ENCODE measurements around the gene EPPIN. TPM values are rescaled to one million over a fixed set of nuclear protein-coding genes. Genes with fewer than 3 reads are reported as not detected.
A peak's percentile ranks its signal among the peaks of the same experiment; 100 is the strongest.
"Not testable (repeated sequence)": the region's sequence is repeated elsewhere in the genome, so short reads cannot be mapped to it uniquely, and the experiment has no call there.

EPPIN gene
- total RNA-seq, 2 donors from 2014 or later = 137 TPM; not detected in 1

GRCh38 chr20:45578231-45578630 is 31.0 kb upstream of the EPPIN start:
- intact Hi-C loops (cut with DNase I) = no loop called here
- H3K27me3 ChIP-seq (replicated peaks; ENCODE audit: insufficient read depth) = no peaks in the 10 kb centered on the region
- DNase-seq (ENCODE audit: low spot score) = no peak
- TF ChIP-seq CTCF (IDR thresholded peaks at IDR 0.05) (no peak), POLR2A (IDR thresholded peaks at IDR 0.05) (no peak), POLR2AphosphoS5 (IDR thresholded peaks at IDR 0.05) (no peak)
- H3K4me1 ChIP-seq (replicated peaks) = no peaks in the 10 kb centered on the region
- H3K36me3 ChIP-seq = no peaks in the 10 kb centered on the region
- WGBS = 62% methylated on average over 1 of the region's 1 CpG
- no peaks in the 10 kb centered on the region for H3K9me3 ChIP-seq
- no peak overlapping the region for H3K4me3 ChIP-seq
- no peak overlapping the region for H3K27ac ChIP-seq

DNA sequence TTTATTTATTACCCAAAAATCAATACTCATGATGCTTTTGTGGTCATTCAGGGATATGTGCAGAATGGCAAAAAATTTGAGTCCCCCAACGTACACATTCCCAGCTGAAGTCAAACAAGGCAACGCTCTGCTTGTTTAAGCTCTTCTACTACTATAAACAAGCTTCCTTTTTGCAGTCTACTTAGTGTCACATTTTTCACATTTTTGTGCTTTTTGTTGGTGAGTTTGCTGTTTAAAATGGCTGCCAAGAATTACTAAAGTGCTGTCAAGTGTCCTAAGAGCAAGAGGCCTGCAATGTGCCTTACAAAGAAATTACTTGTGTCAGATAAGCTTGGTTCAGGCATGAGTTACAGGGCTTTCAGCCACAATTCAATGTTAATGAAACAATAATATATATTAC is 29.8 kb upstream of the EPPIN start:
- WGBS = 14% methylated on average over 2 of the region's 2 CpGs

DNA sequence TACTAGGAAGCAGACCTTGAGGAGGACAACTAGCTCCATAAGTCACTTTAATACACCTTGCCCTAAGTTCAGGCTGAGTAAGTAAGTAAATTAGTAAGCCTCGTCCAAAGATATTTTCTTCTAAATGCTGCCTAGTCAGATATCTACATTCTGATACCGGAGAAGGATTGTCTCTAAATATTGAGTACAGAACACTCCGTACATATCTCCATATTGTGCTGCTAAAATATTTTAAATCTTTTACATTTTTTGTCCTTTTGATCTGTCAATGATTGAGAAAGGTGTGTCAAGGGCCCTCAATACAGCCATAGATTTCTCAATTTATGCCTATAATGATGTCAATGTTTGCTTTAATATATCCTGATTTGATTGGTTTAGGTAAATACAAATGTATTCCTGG is 28.7 kb upstream of the EPPIN start:
- 91% methylated on average over 3 of the region's 3 CpGs for WGBS
- intact Hi-C loops (cut with DNase I) = no loop called here
- H3K27ac ChIP-seq = no peak overlapping the region
- H3K36me3 ChIP-seq = no peaks in the 10 kb centered on the region
- no peaks in the 10 kb centered on the region for H3K27me3 ChIP-seq (replicated peaks; ENCODE audit: insufficient read depth)
- no peak for DNase-seq (ENCODE audit: low spot score)
- no peaks in the 10 kb centered on the region for H3K4me1 ChIP-seq (replicated peaks)
- no peak for TF ChIP-seq POLR2AphosphoS5 (IDR thresholded peaks at IDR 0.05)
- no peak for TF ChIP-seq POLR2A (IDR thresholded peaks at IDR 0.05)
- no peak for TF ChIP-seq CTCF (IDR thresholded peaks at IDR 0.05)
- H3K4me3 ChIP-seq = no peak overlapping the region
- no peaks in the 10 kb centered on the region for H3K9me3 ChIP-seq

More for the DNA sequence above, 29.8 kb upstream of the EPPIN start:
- TF ChIP-seq POLR2AphosphoS5 (IDR thresholded peaks at IDR 0.05) (peak; percentile 5), POLR2A (IDR thresholded peaks at IDR 0.05) (no peak)
- Histone ChIP-seq H3K27ac (no peak overlapping the region), H3K4me1 (replicated peaks) (no peaks in the 10 kb centered on the region), H3K9me3 (no peaks in the 10 kb centered on the region), H3K4me3 (no peak overlapping the region), H3K27me3 (replicated peaks; ENCODE audit: insufficient read depth) (no peaks in the 10 kb centered on the region), H3K36me3 (no peaks in the 10 kb centered on the region)
- no peak for DNase-seq (ENCODE audit: low spot score)
- intact Hi-C loops (cut with DNase I) = no loop called here

DNA sequence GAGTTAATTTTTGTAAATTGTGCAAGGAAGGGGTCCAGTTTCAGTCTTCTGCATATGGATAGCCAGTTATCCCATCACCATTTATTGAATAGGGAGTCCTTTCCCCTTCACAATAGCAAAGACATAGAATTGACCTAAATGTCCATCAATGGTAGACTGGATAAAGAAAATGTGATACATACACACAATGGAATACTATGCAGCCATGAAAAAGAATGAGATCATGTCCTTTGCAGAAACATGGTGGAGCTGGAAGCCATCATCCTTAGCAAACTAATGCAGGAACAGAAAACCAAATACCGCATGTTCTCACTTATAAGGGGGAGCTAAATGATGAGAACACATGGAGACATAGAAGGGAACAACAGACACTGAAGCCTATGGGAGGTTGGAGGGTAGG is 22.4 kb upstream of the EPPIN start:
- intact Hi-C loops (cut with DNase I) = not testable (repeated sequence)

DNA sequence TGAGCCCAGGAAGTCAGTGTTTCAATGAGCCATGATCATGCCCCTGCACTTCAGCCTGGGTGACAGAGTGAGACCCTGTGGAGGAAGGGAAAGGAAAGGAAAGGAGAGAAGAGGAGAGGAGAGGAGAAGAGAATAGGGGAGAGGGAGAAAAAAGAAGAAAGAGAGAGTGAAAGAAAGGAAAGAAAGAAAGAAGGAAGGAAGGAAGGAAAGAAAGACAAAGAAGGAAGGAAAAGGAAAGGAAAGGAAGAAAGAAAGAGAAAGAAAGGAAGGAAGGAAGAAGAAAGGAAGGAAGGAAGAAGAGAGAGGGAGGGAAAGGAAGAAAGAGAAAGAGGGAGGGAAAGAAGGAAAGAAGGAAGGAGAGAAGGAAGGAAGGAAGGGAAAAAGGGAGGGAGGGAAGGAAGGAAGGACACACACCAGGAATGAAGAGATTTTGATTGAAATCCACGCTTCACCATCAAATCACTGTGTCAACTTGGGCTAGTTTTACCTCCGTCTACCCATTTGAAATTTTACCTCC is 17.6 kb upstream of the EPPIN start:
- TF ChIP-seq POLR2A (IDR thresholded peaks at IDR 0.05) (no peak), POLR2AphosphoS5 (IDR thresholded peaks at IDR 0.05) (no peak), CTCF (IDR thresholded peaks at IDR 0.05) (no peak)
- no peaks in the 10 kb centered on the region for H3K9me3 ChIP-seq
- intact Hi-C loops (cut with DNase I) = no loop called here
- no peak for DNase-seq (ENCODE audit: low spot score)
- no peaks in the 10 kb centered on the region for H3K27me3 ChIP-seq (replicated peaks; ENCODE audit: insufficient read depth)
- 68% methylated on average over 2 of the region's 2 CpGs for WGBS
- no peaks in the 10 kb centered on the region for H3K4me1 ChIP-seq (replicated peaks)
- H3K4me3 ChIP-seq = no peak overlapping the region
- no peaks in the 10 kb centered on the region for H3K36me3 ChIP-seq
- no peak overlapping the region for H3K27ac ChIP-seq

More for the DNA sequence above, 22.4 kb upstream of the EPPIN start:
- H3K27ac ChIP-seq; H3K36me3 ChIP-seq; H3K4me1 ChIP-seq (replicated peaks); DNase-seq (ENCODE audit: low spot score); H3K9me3 ChIP-seq; H3K27me3 ChIP-seq (replicated peaks; ENCODE audit: insufficient read depth); H3K4me3 ChIP-seq: not testable (repeated sequence)
- WGBS = 79% methylated on average over 1 of the region's 1 CpG

GRCh38 chr20:45555198-45555597 is 8.0 kb upstream of the EPPIN start:
- no peak for DNase-seq (ENCODE audit: low spot score)
- Histone ChIP-seq H3K4me3 (no peak overlapping the region), H3K9me3 (no peaks in the 10 kb centered on the region), H3K4me1 (replicated peaks) (no peaks in the 10 kb centered on the region), H3K27me3 (replicated peaks; ENCODE audit: insufficient read depth) (no peaks in the 10 kb centered on the region), H3K36me3 (no peaks in the 10 kb centered on the region), H3K27ac (no peak overlapping the region)
- intact Hi-C loops (cut with DNase I) = no loop called here
- TF ChIP-seq CTCF (IDR thresholded peaks at IDR 0.05) = no peak
- no peak for TF ChIP-seq POLR2A (IDR thresholded peaks at IDR 0.05)
- TF ChIP-seq POLR2AphosphoS5 (IDR thresholded peaks at IDR 0.05) = no peak
- WGBS = 88% methylated on average over 1 of the region's 1 CpG

Measured in prostate gland (tissue), 2 donors.